HS-27A (cell line): Measurements from ENCODE around the gene IDI1.

Experiments used
- DNase-seq: peaks from one replicate; pipeline ENCODE4 v3.0.0-alpha.2; 2012; ENCODE audit warnings: low read depth, missing footprints

Gene IDI1

GRCh38 chr10:994836-995558 is 53.9 kb downstream of the IDI1 start:
- DNase-seq = no peak

GRCh38 chr10:992871-993270 is 56.0 kb downstream of the IDI1 start:
- no peak for DNase-seq

GRCh38 chr10:992467-992866 is 56.5 kb downstream of the IDI1 start:
- no peak for DNase-seq

- DNase-seq = no peak
These were observed 58.1 kb downstream of the IDI1 start for GRCh38 chr10:990808-991207.
